H1 (cell line): Measurements from ENCODE around the gene DCTN2. TPM values are rescaled to one million over a fixed set of nuclear protein-coding genes. Genes with fewer than 3 reads are reported as not detected.

Source experiments
- CTCF ChIA-PET: fragments of 300-600 bp; sonication (Branson Sonifier 250); formaldehyde crosslinking; loops from one replicate; lab custom pipeline; 2021; ENCODE audit not compliant: partially characterized antibody; lab: Charles Lee
- POLR2A ChIA-PET: fragments of 300-600 bp; sonication (Branson Sonifier 250); formaldehyde crosslinking; loops from one replicate; lab custom pipeline; 2021; ENCODE audit warnings: inconsistent platforms; ENCODE audit not compliant: partially characterized antibody; lab: Charles Lee
- DNase-seq, 2 experiments: peaks; one replicate each; pipeline versions ENCODE4 v3.0.0 to v3.0.0-alpha.2; 2010 to 2022; ENCODE audit warnings: low spot score in 2 of 2, low read depth in 1 of 2, mixed read lengths in 1 of 2
- FAIRE-seq: peaks from 2 replicates; lab custom pipeline; 2011; peaks lifted over from hg19 to GRCh38; lab: Jason Lieb, UNC
- H2AFZ ChIP-seq: 2 replicates; pipeline ENCODE4 v1.8.1; 2012; ENCODE audit warnings: low read length, inconsistent platforms
- H2AK5ac ChIP-seq: 2 replicates; pipeline ENCODE4 v1.6.1; 2013; ENCODE audit warnings: low read depth, low read length
- H2BK120ac ChIP-seq: replicated peaks from 2 replicates; pipeline ENCODE3; 2013; ENCODE audit warnings: low read depth, low read length, inconsistent platforms
- H2BK12ac ChIP-seq: 2 replicates; pipeline ENCODE4 v1.6.1; 2013; ENCODE audit warnings: low read depth, low read length
- H2BK15ac ChIP-seq: 2 replicates; pipeline ENCODE4 v1.6.1; 2013; ENCODE audit warnings: low read length
- H2BK20ac ChIP-seq: 2 replicates; pipeline ENCODE4 v1.6.1; 2013; ENCODE audit warnings: low read length
- H2BK5ac ChIP-seq: 2 replicates; pipeline ENCODE4 v1.6.1; 2013; ENCODE audit warnings: low read depth, low read length
- H3K14ac ChIP-seq: 2 replicates; pipeline ENCODE4 v1.6.1; 2013; ENCODE audit warnings: inconsistent platforms; ENCODE audit not compliant: insufficient read length
- H3K18ac ChIP-seq: 2 replicates; pipeline ENCODE4 v1.6.1; 2013; ENCODE audit warnings: low read length; ENCODE audit errors: extremely low read depth
- H3K23ac ChIP-seq: 2 replicates; pipeline ENCODE4 v1.6.1; 2013; ENCODE audit warnings: inconsistent platforms; ENCODE audit not compliant: insufficient read length
- H3K23me2 ChIP-seq: 2 replicates; pipeline ENCODE4 v1.6.1; 2013; ENCODE audit warnings: low read depth, low read length
- H3K27ac ChIP-seq: 2 replicates; pipeline ENCODE4 v1.6.1; 2011; ENCODE audit warnings: low read depth, low read length, inconsistent platforms
- H3K27me3 ChIP-seq, 4 experiments: replicated peaks in 1 of 4; 1 replicate in 1 of 4; 2 replicates in 3 of 4; pipeline versions ENCODE4 v1.6.1 to v1.8.1; 2011 to 2013; ENCODE audit warnings: low read length in 3 of 4, mild to moderate bottlenecking in 3 of 4, inconsistent platforms in 2 of 4, mixed read lengths in 2 of 4, moderate library complexity in 1 of 4; ENCODE audit not compliant: control insufficient read depth in 3 of 4, insufficient read depth in 3 of 4; ENCODE audit errors: extremely low read depth in 1 of 4
- H3K36me3 ChIP-seq, 4 experiments: 2 replicates each; pipeline versions ENCODE4 v1.6.1 to v1.8.1; 2011 to 2013; ENCODE audit warnings: mild to moderate bottlenecking in 4 of 4, low read length in 3 of 4, moderate library complexity in 2 of 4, control low read depth in 1 of 4, inconsistent platforms in 1 of 4; ENCODE audit not compliant: insufficient read depth in 4 of 4, control insufficient read depth in 2 of 4
- H3K4ac ChIP-seq: replicated peaks from 2 replicates; pipeline ENCODE3; 2013; ENCODE audit warnings: low read length, low read depth, mixed read lengths, inconsistent platforms; ENCODE audit not compliant: insufficient read length
- H3K4me1 ChIP-seq, 4 experiments: replicated peaks in 1 of 4; 1 replicate in 1 of 4; 2 replicates in 3 of 4; pipeline versions ENCODE4 v1.6.1 to v1.8.1; 2011 to 2013; ENCODE audit warnings: low read length in 3 of 4, inconsistent platforms in 2 of 4, mixed read lengths in 1 of 4; ENCODE audit not compliant: insufficient read depth in 4 of 4, control insufficient read depth in 3 of 4
- H3K4me2 ChIP-seq, 2 experiments: 2 replicates each; pipeline versions ENCODE4 v1.6.1 to v1.8.1; 2011 to 2013; ENCODE audit warnings: low read depth in 2 of 2, low read length in 2 of 2, control low read depth in 1 of 2, inconsistent platforms in 1 of 2, mild to moderate bottlenecking in 1 of 2; ENCODE audit not compliant: insufficient read depth in 1 of 2
- H3K4me3 ChIP-seq, 4 experiments: fragments of 200-600, 300-600 bp in 1 of 4; sonication (generic), shearing (Covaris generic), sonication (Bioruptor Twin) in 1 of 4; 2 replicates each; pipeline versions ENCODE4 v1.5.1 to v1.8.1; 2011 to 2016; ENCODE audit warnings: low read length in 4 of 4, low read depth in 3 of 4, control low read depth in 2 of 4, inconsistent platforms in 2 of 4, mild to moderate bottlenecking in 2 of 4, mixed read lengths in 1 of 4, moderate library complexity in 1 of 4; ENCODE audit not compliant: insufficient read depth in 2 of 4; ENCODE audit errors: extremely low read depth in 1 of 4
- H3K56ac ChIP-seq: replicated peaks from 2 replicates; pipeline ENCODE3; 2013; ENCODE audit warnings: low read depth, mild to moderate bottlenecking, mixed read lengths, low read length, inconsistent platforms; ENCODE audit not compliant: insufficient read length
- H3K79me1 ChIP-seq: 2 replicates; pipeline ENCODE4 v1.6.1; 2013; ENCODE audit warnings: low read depth, low read length, control low read depth
- H3K79me2 ChIP-seq, 2 experiments: 2 replicates each; pipeline versions ENCODE4 v1.6.1 to v1.8.1; 2012 to 2013; ENCODE audit warnings: low read length in 2 of 2, mild to moderate bottlenecking in 2 of 2, inconsistent platforms in 1 of 2; ENCODE audit not compliant: insufficient read depth in 2 of 2, control insufficient read depth in 1 of 2
- H3K9ac ChIP-seq, 4 experiments: replicated peaks in 1 of 4; 1 replicate in 1 of 4; 2 replicates in 3 of 4; pipeline versions ENCODE4 v1.6.1 to v1.8.1; 2011 to 2013; ENCODE audit warnings: low read depth in 3 of 4, low read length in 3 of 4, control low read depth in 2 of 4, mild to moderate bottlenecking in 2 of 4, moderate library complexity in 2 of 4, inconsistent platforms in 1 of 4; ENCODE audit errors: extremely low read depth in 1 of 4
- H3K9me3 ChIP-seq, 2 experiments: 2 replicates each; pipeline versions ENCODE4 v1.6.1 to v1.8.1; 2012 to 2013; ENCODE audit warnings: mild to moderate bottlenecking in 2 of 2, moderate library complexity in 2 of 2, control low read depth in 1 of 2, inconsistent platforms in 1 of 2, low read depth in 1 of 2, low read length in 1 of 2, mixed read lengths in 1 of 2; ENCODE audit not compliant: insufficient read depth in 2 of 2
- H4K20me1 ChIP-seq, 2 experiments: replicated peaks in 1 of 2; 2 replicates each; pipeline versions ENCODE3 to v1.8.1; 2011 to 2013; ENCODE audit warnings: inconsistent platforms in 2 of 2, low read length in 2 of 2, mild to moderate bottlenecking in 1 of 2; ENCODE audit not compliant: insufficient read depth in 2 of 2, control insufficient read depth in 1 of 2
- H4K5ac ChIP-seq: 2 replicates; pipeline ENCODE4 v1.6.1; 2013; ENCODE audit warnings: low read length, low read depth, mixed read lengths, inconsistent platforms; ENCODE audit not compliant: insufficient read length
- H4K8ac ChIP-seq: 2 replicates; pipeline ENCODE4 v1.8.0; 2013; ENCODE audit warnings: mild to moderate bottlenecking, moderate library complexity, low read length, inconsistent platforms; ENCODE audit not compliant: insufficient read depth; ENCODE audit errors: extremely low read depth
- H4K91ac ChIP-seq: replicated peaks from 2 replicates; pipeline ENCODE3; 2013; ENCODE audit warnings: low read length, mixed read lengths, inconsistent platforms; ENCODE audit not compliant: insufficient read length
- ASH2L ChIP-seq: fragments of 200-600, 300-600 bp; sonication (generic); IDR thresholded peaks from one replicate; pipeline ENCODE4 v1.7.1; 2017; ENCODE audit warnings: low read length
- BCL11A ChIP-seq, 2 experiments: IDR thresholded peaks; one replicate each; pipeline ENCODE4 v1.6.1; 2011; ENCODE audit warnings: low read depth in 2 of 2, low read length in 2 of 2, mild to moderate bottlenecking in 2 of 2
- BRCA1 ChIP-seq: IDR thresholded peaks from 2 replicates; pipeline ENCODE4 v1.6.1; 2012; ENCODE audit warnings: low read depth, low read length, improper control_type of control experiment
- CBX5 ChIP-seq: fragments of 300-800, 300-1000 bp; sonication (generic); IDR thresholded peaks from 2 replicates; pipeline ENCODE4 v1.7.1; 2016; ENCODE audit warnings: antibody characterized with exemption, low read length, low read depth
- E2F6 ChIP-seq: IDR thresholded peaks from 2 replicates; pipeline ENCODE4 v1.6.1; 2012; ENCODE audit warnings: inconsistent platforms
- FOSL1 ChIP-seq: IDR thresholded peaks from 2 replicates; pipeline ENCODE4 v1.6.1; 2011; ENCODE audit warnings: mild to moderate bottlenecking, low read depth, low read length, moderate library complexity; ENCODE audit not compliant: insufficient read depth
- KDM1A ChIP-seq: fragments of 200-600, 300-600 bp; sonication (generic); IDR thresholded peaks from 2 replicates; pipeline ENCODE4 v1.7.1; 2016; ENCODE audit warnings: mild to moderate bottlenecking, low read length, borderline replicate concordance
- POU5F1 ChIP-seq: IDR thresholded peaks from 2 replicates; pipeline ENCODE4 v1.6.1; 2011; ENCODE audit warnings: low read depth, mild to moderate bottlenecking, low read length, moderate library complexity
- RNF2 ChIP-seq: fragments of 200-900, 300-1000 bp; sonication (generic); IDR thresholded peaks from 2 replicates; pipeline ENCODE4 v1.7.1; 2016; ENCODE audit warnings: borderline replicate concordance, low read depth, mild to moderate bottlenecking, antibody characterized with exemption, low read length; ENCODE audit not compliant: poor library complexity, severe bottlenecking; ENCODE audit errors: missing control alignments
- TAF1 ChIP-seq: IDR thresholded peaks from 2 replicates; pipeline ENCODE4 v1.6.1; 2011; ENCODE audit warnings: mild to moderate bottlenecking, low read depth, low read length
- USF2 ChIP-seq: IDR thresholded peaks from 2 replicates; pipeline ENCODE4 v1.6.1; 2011; ENCODE audit warnings: low read length, improper control_type of control experiment
- YY1 ChIP-seq: IDR thresholded peaks from 2 replicates; pipeline ENCODE4 v1.6.1; 2011; ENCODE audit warnings: low read depth, mild to moderate bottlenecking, low read length
- WGBS, 2 experiments: shearing (Covaris generic) in 1 of 2; methylation state at CpG; one replicate each; pipeline versions ENCODE4 v1.1.6 to v1.1.7; 2013 to 2015; ENCODE audit warnings: low lambda C conversion rate in 2 of 2, mixed read lengths in 2 of 2, inconsistent platforms in 1 of 2, low coverage in 1 of 2, missing lambda C conversion rate in 1 of 2; ENCODE audit not compliant: insufficient replicate concordance in 2 of 2, insufficient coverage in 1 of 2, insufficient read length in 1 of 2; ENCODE audit errors: extremely low coverage in 1 of 2, missing lambda C conversion rate in 1 of 2; 5-methylcytosine and 5-hydroxymethylcytosine counted together
- polyA plus RNA-seq, 7 experiments: library from polyadenylated mRNA; depleted of rRNA in 3 of 7; stranded (reverse) in 5 of 7; unstranded in 2 of 7; fragments of >200 nt in 5 of 7; fragments of 200-250 nt in 2 of 7; gene quantifications; 1 replicate in 5 of 7; 2 replicates in 1 of 7; 4 replicates in 1 of 7; pipeline versions ENCODE4 v1.2.1 to v1.2.3, GENCODE V29; 2011 to 2013; ENCODE audit warnings: missing spikeins in 2 of 7, mixed read lengths in 2 of 7
- total RNA-seq: library from RNA; stranded (reverse); fragmentation: NEBNext Ultra II Directional; extraction: Animal tissue kit (Norgen Biotek cat#: 25700); gene quantifications from 2 replicates; pipeline ENCODE4 v1.2.1, GENCODE V29; 2021

DCTN2 gene
- total and polyA plus RNA-seq, 2 of the 8 experiments (the other 6 are each of a cell fraction or from before 2014, with no cell fraction given) = 90.3 to 91.9 TPM

GRCh38 chr12:57584050-57584449 is 37.1 kb upstream of the DCTN2 start:
- H3K23ac ChIP-seq = no peak overlapping the region
- DNase-seq = no peak
- no peak overlapping the region for H3K14ac ChIP-seq
- no peak overlapping the region for H3K4ac ChIP-seq
- H2BK5ac ChIP-seq = no peak overlapping the region
- no peaks in the 10 kb centered on the region for H3K9me3 ChIP-seq
- peaks cover 3 to 4% of the 10 kb centered on the region in 2 experiments for H4K20me1 ChIP-seq
- no peak overlapping the region for H2AK5ac ChIP-seq
- no peak overlapping the region for H2BK15ac ChIP-seq
- H3K79me2 ChIP-seq = no peaks in the 10 kb centered on the region
- peaks cover 7 to 34% (median 11%) of the 10 kb centered on the region in 4 experiments; a peak in 7 of 8 replicates for H3K36me3 ChIP-seq
- H3K79me1 ChIP-seq = no peaks in the 10 kb centered on the region
- H2BK120ac ChIP-seq = no peak overlapping the region
- no peak for TF ChIP-seq USF2
- TF ChIP-seq POU5F1 = no peak
- TF ChIP-seq BCL11A (IDR thresholded peaks at IDR 0.05; ENCODE audit: low read depth in 2 of 2, low read length in 2 of 2) = no peak
- TF ChIP-seq BRCA1 = no peak
- no peak for TF ChIP-seq RNF2
- no peak for TF ChIP-seq ASH2L
- TF ChIP-seq CBX5 = no peak
- TF ChIP-seq E2F6 = no peak
- no peak for TF ChIP-seq FOSL1
- no peak for TF ChIP-seq YY1
- no peak for TF ChIP-seq KDM1A
- TF ChIP-seq TAF1 = no peak
- TF ChIP-seq, all 59 proteins: peak for 0
- no peak for FAIRE-seq
- Histone ChIP-seq H3K27me3 (no peaks in the 10 kb centered on the region), H3K27ac (no peak overlapping the region), H2BK20ac (no peak overlapping the region), H3K4me1 (no peaks in the 10 kb centered on the region), H3K18ac (no peak overlapping the region), H3K23me2 (no peaks in the 10 kb centered on the region), H2AFZ (no peak overlapping the region), H4K5ac (no peak overlapping the region), H4K91ac (no peak overlapping the region), H3K4me3 (no peak overlapping the region), H3K56ac (no peak overlapping the region), H2BK12ac (no peak overlapping the region), H3K9ac (no peak overlapping the region), H3K4me2 (no peak overlapping the region), H4K8ac (no peak overlapping the region)
- ChIA-PET POLR2A (interaction anchor here (0.7 to 1.6 kb wide), 9 partner anchors 11 to 330 kb away, joined by 3 to 9 read pairs (median 5); partner anchors contain the start of genes ARHGEF25, B4GALNT1 and TSPAN31), CTCF (interaction anchor here (0.7 to 7.8 kb wide), 33 partner anchors 9 to 181 kb away, joined by 3 to 201 read pairs (median 7); partner anchors contain the start of genes ARHGEF25, B4GALNT1, DTX3 and TSPAN31)
- 85% methylated on average over 2 of the region's 2 CpGs; no CpG with 5 or more reads in 1 of the 2 experiments for WGBS, 2 experiments
